WTC11 (cell line): ENCODE data around the gene DDX5.
A peak's percentile ranks its signal among the peaks of the same experiment; 100 is the strongest.

ENCODE experiments used
- CREB1 ChIP-seq: sonication (generic); formaldehyde crosslinking; IDR thresholded peaks from 2 replicates; pipeline ENCODE4 v1.8.0; 2023; ENCODE audit warnings: mild to moderate bottlenecking, missing genetic modification reagents
- CREM ChIP-seq: sonication (generic); formaldehyde crosslinking; IDR thresholded peaks from 2 replicates; pipeline ENCODE4 v1.8.1; 2022; ENCODE audit warnings: mild to moderate bottlenecking, missing genetic modification reagents, moderate library complexity
- CTCF ChIP-seq: fragments of 200-600 bp; IDR thresholded peaks from 2 replicates; pipeline ENCODE4 v1.8.0; 2022; ENCODE audit warnings: antibody characterized with exemption
- FOXK1 ChIP-seq: sonication (generic); formaldehyde crosslinking; IDR thresholded peaks from 2 replicates; pipeline ENCODE4 v1.8.0; 2022; ENCODE audit warnings: mild to moderate bottlenecking, moderate library complexity, missing genetic modification reagents
- IRF2 ChIP-seq: sonication (generic); formaldehyde crosslinking; IDR thresholded peaks from 2 replicates; pipeline ENCODE4 v1.8.0; 2022; ENCODE audit warnings: low read depth, missing genetic modification reagents, borderline replicate concordance
- JUN ChIP-seq: sonication (generic); formaldehyde crosslinking; IDR thresholded peaks from 2 replicates; pipeline ENCODE4 v1.8.0; 2023; ENCODE audit warnings: mild to moderate bottlenecking, missing genetic modification reagents
- NFYB ChIP-seq: sonication (generic); formaldehyde crosslinking; conservative IDR thresholded peaks from 2 replicates; pipeline ENCODE4 v1.8.0; 2022; ENCODE audit warnings: low read depth, missing genetic modification reagents
- NR3C1 ChIP-seq: sonication (generic); formaldehyde crosslinking; conservative IDR thresholded peaks from 2 replicates; pipeline ENCODE4 v1.8.1; 2023; ENCODE audit warnings: low read depth, mild to moderate bottlenecking, missing genetic modification reagents
- ZNF121 ChIP-seq: sonication (generic); formaldehyde crosslinking; IDR thresholded peaks from 2 replicates; pipeline ENCODE4 v1.8.0; 2023; ENCODE audit warnings: missing genetic modification reagents
- ZNF416 ChIP-seq: fragments of 250-450 bp; sonication (Bioruptor Pico); IDR thresholded peaks from 2 replicates; pipeline ENCODE4 v1.9.0; 2021; ENCODE audit warnings: mild to moderate bottlenecking, inconsistent platforms

- TF ChIP-seq JUN (CRISPR knock-in tag) (no peak; the same call in 1 of the 2 replicates), NFYB (CRISPR knock-in tag) (no peak), CTCF (no peak), ZNF416 (CRISPR knock-in tag) (peak; percentile 80; the same call in 1 of the 2 replicates), IRF2 (CRISPR knock-in tag) (no peak), NR3C1 (CRISPR knock-in tag) (no peak), ZNF121 (CRISPR knock-in tag) (no peak), CREB1 (CRISPR knock-in tag) (no peak), CREM (CRISPR knock-in tag) (peak; percentile 42; the same call in 1 of the 2 replicates), FOXK1 (CRISPR knock-in tag) (peak; percentile 46; the same call in 1 of the 2 replicates)
Measured at GRCh38 chr17:64505340-64506200, 519 bp downstream of the DDX5 start.
